C4-2B (cell line): Measurements from ENCODE around the gene ALKBH6.

Source experiments
- CTCF ChIP-seq: fragments of 450-650 bp; conservative IDR thresholded peaks from 2 replicates; pipeline ENCODE4 v1.5.1; 2017; ENCODE audit warnings: mild to moderate bottlenecking
- ZFX ChIP-seq: fragments of 450-650 bp; IDR thresholded peaks from 2 replicates; pipeline ENCODE4 v1.6.1; 2017

DNA sequence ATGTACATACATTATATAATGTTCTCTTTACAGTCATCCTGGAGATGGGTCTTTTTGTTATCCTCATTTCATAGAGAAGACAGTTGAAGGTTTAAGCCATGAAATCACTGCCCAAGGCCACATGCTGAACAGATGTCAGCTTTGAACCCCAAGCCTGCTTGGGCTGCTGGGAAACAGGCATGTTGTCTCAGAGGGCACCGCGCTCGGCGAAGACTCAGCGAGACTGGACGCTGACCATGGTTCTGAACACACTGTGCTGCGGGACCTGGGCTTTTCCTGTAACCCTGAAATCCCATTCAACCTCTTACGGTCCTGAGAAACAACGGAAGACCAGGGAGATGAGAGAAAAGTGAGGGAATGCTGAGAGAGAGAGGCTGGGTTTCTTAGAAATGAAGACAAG, 50.5 kb downstream of the ALKBH6 start:
- TF ChIP-seq CTCF: no peak
- no peak for TF ChIP-seq ZFX
